ENCODE measurements around the gene HP1BP3.
"Not testable (repeated sequence)": the region's sequence is repeated elsewhere in the genome, so short reads cannot be mapped to it uniquely, and the experiment has no call there.

HP1BP3 gene

GRCh38 chr1:20727746-20728316, 59.3 kb downstream of the HP1BP3 start:
- no peak for DNase-seq (ENCODE audit: low read depth)

- DNase-seq (ENCODE audit: low read depth): no peak
Measured at GRCh38 chr1:20726932-20727745, 60.0 kb downstream of the HP1BP3 start.

GRCh38 chr1:20726118-20726911, 60.8 kb downstream of the HP1BP3 start:
- no peak for DNase-seq (ENCODE audit: low read depth)

DNA sequence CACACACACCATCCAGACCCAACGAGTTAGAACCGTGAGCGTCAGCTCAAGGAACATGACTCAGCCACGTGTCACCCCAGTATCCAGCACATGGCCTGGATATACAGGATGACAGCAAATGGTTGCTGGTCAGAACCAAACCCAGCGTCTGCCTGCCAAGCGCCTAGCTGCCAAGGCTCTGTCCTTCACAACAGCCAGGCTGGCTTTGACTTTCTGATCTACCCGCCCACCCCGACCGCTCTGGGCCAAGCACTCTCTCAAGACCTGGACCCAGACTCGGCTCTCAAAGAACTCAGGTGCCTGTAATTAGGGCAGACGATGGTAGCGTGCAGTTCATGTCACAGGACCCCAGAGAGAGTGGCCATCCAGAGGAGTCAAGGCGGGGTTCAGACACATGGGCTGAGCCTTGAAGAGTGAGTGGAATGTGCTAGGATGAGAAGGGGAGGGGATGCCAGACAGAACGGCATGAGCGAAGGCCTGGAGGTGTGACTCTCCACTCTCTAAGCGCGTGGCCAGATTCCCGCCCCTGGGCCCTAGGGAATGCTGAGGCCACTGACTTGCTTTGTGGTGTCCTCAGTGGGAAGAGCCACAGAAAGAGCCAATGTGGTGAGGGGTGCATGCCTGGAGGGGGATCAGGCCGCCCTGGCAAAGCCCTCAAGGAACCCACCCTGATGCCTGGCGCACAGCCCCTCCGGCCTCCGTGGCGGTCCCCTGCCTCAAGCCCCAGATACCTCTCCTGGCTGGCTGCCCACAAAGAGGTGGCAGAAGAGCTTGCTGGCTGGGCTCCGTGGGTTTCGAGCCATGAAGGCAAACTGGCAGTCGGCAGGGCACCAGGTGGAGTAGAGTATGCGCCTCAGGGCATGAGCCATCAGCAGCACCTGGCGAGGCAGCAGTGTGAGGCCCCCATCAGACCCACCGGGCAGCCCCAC, 61.7 kb downstream of the HP1BP3 start:
- DNase-seq (ENCODE audit: low read depth): no peak

- no peak for DNase-seq (ENCODE audit: low read depth)
Measured at GRCh38 chr1:20724364-20725188, 62.5 kb downstream of the HP1BP3 start.

DNA sequence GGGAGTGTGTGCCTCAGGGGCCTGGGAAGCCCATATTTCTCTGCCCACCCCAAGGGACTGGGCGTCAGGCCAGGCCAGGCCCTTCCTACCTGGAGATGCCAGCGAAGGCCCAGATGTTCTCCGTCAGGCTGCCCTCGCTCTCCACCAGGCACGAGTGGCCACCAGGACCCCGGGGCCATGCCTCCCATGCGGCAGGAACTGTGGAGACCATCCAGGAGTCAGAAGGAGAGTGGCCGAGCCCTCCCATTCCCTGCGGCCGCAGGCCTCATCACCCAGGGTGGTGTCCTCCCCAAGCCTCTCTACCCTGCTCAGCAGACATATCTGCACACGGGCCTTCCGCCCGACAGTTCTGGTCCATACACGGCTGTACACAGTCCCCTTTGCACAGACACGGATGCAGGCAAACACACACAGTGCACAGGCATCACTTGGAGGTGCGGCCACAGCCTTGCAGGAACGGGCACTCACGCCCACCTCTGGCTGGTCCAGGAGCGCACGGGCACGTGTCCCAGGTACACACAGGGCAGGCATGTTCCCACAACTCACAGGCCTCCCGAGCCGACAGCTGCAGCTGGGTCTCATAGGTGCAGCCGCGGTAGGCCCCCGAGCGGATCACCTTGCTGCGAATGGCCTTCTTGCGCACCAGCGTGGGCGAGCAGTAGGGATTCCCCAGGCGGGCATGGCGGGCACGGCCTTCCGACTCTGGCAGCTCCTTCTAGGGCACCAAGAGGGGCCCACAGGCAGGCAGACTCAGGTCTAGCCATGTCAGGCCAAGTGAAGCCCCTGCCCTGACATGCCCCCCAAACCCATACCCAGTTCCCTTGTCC, 63.4 kb downstream of the HP1BP3 start:
- no peak for DNase-seq (ENCODE audit: low read depth)

DNA sequence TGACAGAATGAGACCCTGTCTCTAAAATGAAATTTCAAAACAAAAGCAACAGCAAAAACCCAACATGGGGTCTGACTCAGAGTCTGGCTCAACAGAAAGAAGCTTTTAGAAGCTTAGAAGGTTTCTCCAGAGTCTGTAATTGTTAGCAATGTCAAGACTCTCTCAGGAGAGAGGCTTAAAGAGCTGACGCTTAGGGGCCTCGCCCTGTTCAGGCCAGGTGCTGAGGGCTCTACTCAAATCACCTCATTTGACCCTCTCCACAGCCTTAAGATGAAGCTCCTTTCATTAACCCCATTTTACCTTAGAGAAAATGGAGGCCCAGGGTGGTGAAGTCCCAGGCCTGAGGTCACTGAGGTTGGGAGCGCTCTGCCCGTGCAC, 64.0 kb downstream of the HP1BP3 start:
- no peak for DNase-seq (ENCODE audit: low read depth)

GRCh38 chr1:20721117-20722061, 65.7 kb downstream of the HP1BP3 start:
- DNase-seq (ENCODE audit: low read depth): no peak

DNA sequence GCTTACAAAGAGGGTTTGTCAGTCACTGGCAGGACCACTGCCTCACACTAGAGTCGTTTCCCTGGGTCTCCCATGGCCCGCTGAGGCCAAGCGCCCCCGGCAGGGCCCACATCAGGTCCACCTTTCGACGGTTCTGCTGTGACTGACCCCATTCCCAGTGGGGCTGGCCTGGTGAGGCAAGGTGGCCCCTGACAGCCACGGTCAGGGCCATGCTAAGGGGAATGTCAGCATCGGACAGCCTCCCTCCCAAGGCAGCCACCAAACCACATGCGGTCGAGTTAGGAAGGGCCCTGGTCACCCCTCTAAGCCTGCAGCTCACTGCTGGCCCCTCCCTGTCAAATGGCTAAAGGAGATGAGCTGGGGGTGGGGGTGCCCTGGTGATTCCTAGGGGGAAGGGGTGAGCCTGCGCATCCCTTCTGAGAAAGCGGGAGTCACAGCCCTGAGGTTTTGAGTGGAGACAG, 66.4 kb downstream of the HP1BP3 start:
- DNase-seq (ENCODE audit: low read depth): no peak

- no peak for DNase-seq (ENCODE audit: low read depth)
Measured at GRCh38 chr1:20719871-20720620, 67.1 kb downstream of the HP1BP3 start.

GRCh38 chr1:20719261-20719660, 67.8 kb downstream of the HP1BP3 start:
- no peak for DNase-seq (ENCODE audit: low read depth)

DNA sequence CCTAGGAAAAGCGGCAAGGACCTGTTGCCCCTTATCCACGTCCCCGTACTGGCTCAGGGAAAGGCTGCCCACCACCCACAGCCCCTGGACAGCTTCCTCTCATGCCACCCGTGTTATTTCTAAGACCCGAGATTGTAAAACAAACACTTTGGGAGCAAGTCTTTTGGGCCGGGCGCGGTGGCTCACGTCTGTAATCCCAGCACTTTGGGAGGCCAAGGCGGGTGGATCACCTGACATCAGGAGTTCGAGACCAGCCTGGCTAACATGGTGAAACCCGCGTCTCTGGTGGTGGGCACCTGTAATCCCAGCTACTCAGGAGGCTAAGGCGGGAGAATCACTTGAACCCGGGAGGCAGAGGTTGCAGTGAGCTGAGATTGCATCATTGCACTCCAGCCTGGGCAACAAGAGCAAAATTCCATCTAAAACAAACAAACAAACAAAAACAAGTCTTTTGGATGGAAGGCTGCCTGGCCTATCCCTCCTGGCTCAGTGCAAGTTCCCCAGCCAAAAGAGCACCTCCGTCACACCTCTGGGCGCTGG, 68.7 kb downstream of the HP1BP3 start:
- DNase-seq (ENCODE audit: low read depth): not testable (repeated sequence)

DNA sequence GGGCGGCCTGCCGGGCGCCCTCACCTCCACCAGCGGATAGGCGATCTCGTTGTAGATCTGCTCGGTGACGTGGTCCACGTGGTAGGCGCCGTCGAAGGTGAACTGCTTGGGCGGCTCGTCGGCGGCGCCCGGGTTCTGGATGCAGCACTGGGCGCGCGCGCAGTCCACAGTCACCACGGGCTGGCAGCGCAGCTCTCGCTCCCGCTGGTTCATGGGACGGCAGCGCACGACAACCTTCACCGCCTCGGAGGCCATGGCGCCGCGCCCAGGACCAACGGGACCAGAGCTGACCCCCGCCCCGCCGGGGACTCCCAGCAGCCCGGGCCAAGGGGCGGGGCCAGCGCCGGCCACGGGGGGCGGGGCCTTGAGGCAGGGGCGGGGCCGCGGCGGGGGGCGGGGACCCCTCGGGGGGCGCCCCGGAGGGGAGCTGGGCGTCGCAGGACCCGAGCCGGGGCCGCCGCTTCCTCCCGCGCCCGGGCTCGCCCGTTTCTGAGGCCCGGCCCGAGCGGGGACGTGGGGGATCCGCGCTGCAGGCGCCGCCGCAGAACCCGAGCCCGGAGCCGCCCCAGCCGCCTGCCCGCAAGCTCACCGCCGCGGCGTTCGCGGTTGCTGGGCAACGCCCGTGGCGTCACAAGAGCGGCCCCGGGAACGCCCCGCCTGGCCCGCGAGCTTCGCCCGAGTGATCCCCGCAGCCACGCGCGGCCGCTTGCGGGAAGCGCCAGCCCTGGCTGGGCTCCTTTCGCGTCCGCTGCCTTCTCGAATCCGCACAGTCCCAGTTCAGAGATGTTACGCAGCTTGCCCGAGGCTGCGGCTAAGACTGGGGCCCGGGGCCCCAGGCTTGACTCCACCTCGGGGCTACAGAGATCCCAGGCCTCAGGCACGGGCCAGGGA, 69.4 kb downstream of the HP1BP3 start, which contains the start of gene KIF17:
Gene KIF17, minus strand, starts transcription at position 556 of the 891 bp plus-strand sequence. Its CDS starts 301 bp downstream, at position 255.
- peak; percentile 29 for DNase-seq (ENCODE audit: low read depth)

- no peak for DNase-seq (ENCODE audit: low read depth)
Measured at GRCh38 chr1:20716232-20716631, 70.9 kb downstream of the HP1BP3 start.

GRCh38 chr1:20715406-20715805, 71.7 kb downstream of the HP1BP3 start:
- no peak for DNase-seq (ENCODE audit: low read depth)

GRCh38 chr1:20713440-20713839, 73.7 kb downstream of the HP1BP3 start:
- DNase-seq (ENCODE audit: low read depth): no peak

GRCh38 chr1:20712215-20712577, 74.9 kb downstream of the HP1BP3 start:
- no peak for DNase-seq (ENCODE audit: low read depth)
